K562 (cell line): ENCODE data around the gene ANAPC5. TPM values are rescaled to one million over a fixed set of nuclear protein-coding genes. Genes with fewer than 3 reads are reported as not detected.

ENCODE experiments used
- ATAC-seq: fragments of 200-7000 bp; cut with Tn5 transposase; 3 replicates; pipeline ENCODE4 v1.9.1; 2020; ENCODE audit warnings: moderate library complexity
- BruUV-seq: library from RNA; stranded (reverse); fragments of 400-500 nt; replicated peaks from 2 replicates; lab custom pipeline; 2021; lab: Mats Ljungman, UMichigan
- CTCF ChIA-PET: fragments of 300-600 bp; formaldehyde crosslinking; extraction: SDS; loops from one replicate; lab custom pipeline; 2021; ENCODE audit warnings: low intra/inter-chr PET ratio; lab: Yijun Ruan, JAX
- POLR2A ChIA-PET: fragments of 300-600, 350-650 bp; sonication (Branson Sonifier 250); formaldehyde crosslinking; extraction: SDS; loops from one replicate; lab custom pipeline; 2021; ENCODE audit warnings: antibody characterized with exemption, inconsistent platforms; lab: Yijun Ruan, JAX
- DNase-seq, 4 experiments: peaks; one replicate each; pipeline versions ENCODE4 v3.0.0 to v3.0.0-alpha.2; 2011 to 2018; ENCODE audit warnings: low spot score in 3 of 4, mixed read lengths in 3 of 4; ENCODE audit errors: extremely low read depth in 1 of 4
- FAIRE-seq: peaks from 2 replicates; lab custom pipeline; 2011; peaks lifted over from hg19 to GRCh38; lab: Jason Lieb, UNC
- H2AFZ ChIP-seq: 2 replicates; pipeline ENCODE4 v1.6.0; 2011; ENCODE audit warnings: low read depth, low read length, control low read depth, inconsistent platforms
- H3K27ac ChIP-seq: fragments of 200-600 bp; 3 replicates; pipeline ENCODE4 v1.8.0; 2011; ENCODE audit warnings: low read depth, mild to moderate bottlenecking, control low read depth, inconsistent platforms, low read length, moderate library complexity, mixed read lengths; ENCODE audit errors: extremely low read depth
- H3K27me3 ChIP-seq, 2 experiments: fragments of 300-600 bp in 1 of 2; 2 replicates in 1 of 2; 3 replicates in 1 of 2; pipeline versions ENCODE4 v1.6.0 to v1.8.0; 2011; ENCODE audit warnings: inconsistent platforms in 2 of 2, low read length in 2 of 2, mild to moderate bottlenecking in 1 of 2, mixed read lengths in 1 of 2, moderate library complexity in 1 of 2; ENCODE audit not compliant: control insufficient read depth in 2 of 2, insufficient read depth in 2 of 2
- H3K36me3 ChIP-seq: fragments of 300-600 bp; 3 replicates; pipeline ENCODE4 v1.8.0; 2011; ENCODE audit warnings: mild to moderate bottlenecking, low read length, inconsistent platforms; ENCODE audit not compliant: control insufficient read depth, insufficient read depth
- H3K4me1 ChIP-seq, 2 experiments: fragments of 200-600 bp in 1 of 2; replicated peaks in 1 of 2; 2 replicates in 1 of 2; 3 replicates in 1 of 2; pipeline versions ENCODE4 v1.5.1 to v1.8.0; 2011; ENCODE audit warnings: inconsistent platforms in 2 of 2, low read length in 2 of 2, mild to moderate bottlenecking in 1 of 2, mixed read lengths in 1 of 2, moderate library complexity in 1 of 2; ENCODE audit not compliant: control insufficient read depth in 2 of 2, insufficient read depth in 2 of 2
- H3K4me2 ChIP-seq: 2 replicates; pipeline ENCODE4 v1.6.1; 2011; ENCODE audit warnings: low read length, control low read depth, inconsistent platforms, mixed read lengths; ENCODE audit not compliant: insufficient read depth
- H3K4me3 ChIP-seq: fragments of 200-600 bp; sonication (generic), shearing (Covaris generic); 2 replicates; pipeline ENCODE4 v1.5.1; 2016; ENCODE audit warnings: control low read depth, inconsistent platforms
- H3K79me2 ChIP-seq: fragments of 200-600 bp; 3 replicates; pipeline ENCODE4 v1.8.0; 2011; ENCODE audit warnings: low read length, inconsistent platforms; ENCODE audit not compliant: control insufficient read depth, insufficient read depth
- H3K9ac ChIP-seq, 2 experiments: 2 replicates each; pipeline versions ENCODE4 v1.6.0 to v1.6.1; 2011; ENCODE audit warnings: low read depth in 2 of 2, low read length in 2 of 2, control low read depth in 1 of 2, inconsistent platforms in 1 of 2, mild to moderate bottlenecking in 1 of 2, mixed read lengths in 1 of 2; ENCODE audit not compliant: insufficient read depth in 1 of 2
- H3K9me1 ChIP-seq: one replicate; pipeline ENCODE4 v1.6.0; 2011; ENCODE audit warnings: inconsistent platforms, mild to moderate bottlenecking, low read length, moderate library complexity; ENCODE audit not compliant: control insufficient read depth, insufficient read depth
- H3K9me3 ChIP-seq: replicated peaks from 2 replicates; pipeline ENCODE4 v1.5.1; 2011; ENCODE audit warnings: low read depth, low read length, inconsistent platforms; ENCODE audit not compliant: control insufficient read depth, insufficient read depth
- H4K20me1 ChIP-seq: replicated peaks from 2 replicates; pipeline ENCODE4 v1.6.1; 2011; ENCODE audit warnings: low read length, inconsistent platforms, mixed read lengths; ENCODE audit not compliant: control insufficient read depth, insufficient read depth
- ARID2 ChIP-seq: fragments of 450-650 bp; IDR thresholded peaks from 2 replicates; pipeline ENCODE4 v1.6.1; 2017; ENCODE audit warnings: antibody characterized with exemption, mild to moderate bottlenecking
- CHD4 ChIP-seq: fragments of 200-600 bp; sonication (generic); IDR thresholded peaks from 3 replicates; pipeline ENCODE4 v1.6.1; 2012; ENCODE audit warnings: low read depth, mild to moderate bottlenecking, mixed read lengths, low read length, inconsistent platforms; ENCODE audit not compliant: insufficient read depth, insufficient replicate concordance, poor library complexity, severe bottlenecking
- CREBBP ChIP-seq: IDR thresholded peaks from one replicate; pipeline ENCODE4 v1.6.1; 2012; ENCODE audit warnings: low read depth, mild to moderate bottlenecking, control low read depth, inconsistent platforms, low read length
- EWSR1 ChIP-seq: fragments of 450-650 bp; IDR thresholded peaks from 2 replicates; pipeline ENCODE4 v1.6.1; 2018; ENCODE audit warnings: borderline replicate concordance, mild to moderate bottlenecking, low read depth, moderate library complexity; ENCODE audit not compliant: partially characterized antibody
- HSF4 ChIP-seq: fragments of 250-450 bp; sonication (Bioruptor Pico); IDR thresholded peaks from 2 replicates; pipeline ENCODE4 v2.1.2; 2022; ENCODE audit warnings: mild to moderate bottlenecking, moderate library complexity, borderline replicate concordance
- KLF6 ChIP-seq: fragments of 250-450 bp; sonication (Bioruptor Pico); IDR thresholded peaks from 2 replicates; pipeline ENCODE4 v1.4.0; 2020; ENCODE audit warnings: mild to moderate bottlenecking, moderate library complexity, borderline replicate concordance
- L3MBTL2 ChIP-seq: fragments of 450-650 bp; IDR thresholded peaks from 2 replicates; pipeline ENCODE4 v1.6.1; 2016; ENCODE audit warnings: mild to moderate bottlenecking, moderate library complexity
- MEF2A ChIP-seq: IDR thresholded peaks from 2 replicates; pipeline ENCODE4 v1.6.1; 2011; ENCODE audit warnings: low read depth, mild to moderate bottlenecking, low read length, moderate library complexity; ENCODE audit not compliant: control insufficient read depth
- NEUROD1 ChIP-seq: fragments of 150-350 bp; IDR thresholded peaks from 2 replicates; pipeline ENCODE4 v1.6.1; 2014; ENCODE audit warnings: borderline replicate concordance, low read length, low read depth; ENCODE audit not compliant: partially characterized antibody
- NFE2L1 ChIP-seq: fragments of 450-650 bp; IDR thresholded peaks from 2 replicates; pipeline ENCODE4 v1.6.1; 2016; ENCODE audit warnings: missing genetic modification characterization, low read depth, mild to moderate bottlenecking, missing compliant biosample characterization, moderate library complexity, borderline replicate concordance
- SMAD1 ChIP-seq: fragments of 150-350 bp; IDR thresholded peaks from 2 replicates; pipeline ENCODE4 v1.6.1; 2014; ENCODE audit warnings: low read length, low read depth; ENCODE audit not compliant: partially characterized antibody
- SNAPC5 ChIP-seq: fragments of 250-450 bp; sonication (Bioruptor Pico); IDR thresholded peaks from 2 replicates; pipeline ENCODE4 v1.8.0; 2021; ENCODE audit warnings: moderate library complexity, mild to moderate bottlenecking, inconsistent platforms
- SP2 ChIP-seq: IDR thresholded peaks from 2 replicates; pipeline ENCODE4 v1.6.1; 2011; ENCODE audit warnings: mild to moderate bottlenecking, low read depth, low read length, moderate library complexity; ENCODE audit not compliant: poor library complexity, severe bottlenecking; ENCODE audit errors: extremely low read depth
- TAF9B ChIP-seq: fragments of 450-650 bp; IDR thresholded peaks from 2 replicates; pipeline ENCODE4 v1.6.1; 2018; ENCODE audit warnings: mild to moderate bottlenecking; ENCODE audit not compliant: partially characterized antibody
- TEAD4 ChIP-seq, 2 experiments: sonication (generic) in 1 of 2; formaldehyde crosslinking in 1 of 2; IDR thresholded peaks; 2 replicates each; pipeline versions ENCODE4 v1.6.1 to v1.8.0; 2012 to 2022; ENCODE audit warnings: borderline replicate concordance in 1 of 2, inconsistent platforms in 1 of 2, low read length in 1 of 2, mild to moderate bottlenecking in 1 of 2, missing genetic modification reagents in 1 of 2
- YBX1 ChIP-seq: fragments of 450-650 bp; IDR thresholded peaks from 2 replicates; pipeline ENCODE4 v1.7.1; 2016; ENCODE audit warnings: mild to moderate bottlenecking
- ZBTB1 ChIP-seq: sonication (generic); formaldehyde crosslinking; IDR thresholded peaks from 2 replicates; pipeline ENCODE4 v1.8.1; 2023; ENCODE audit warnings: missing genetic modification reagents, low read depth, mild to moderate bottlenecking, borderline replicate concordance
- ZEB2 ChIP-seq: fragments of 450-650 bp; IDR thresholded peaks from 2 replicates; pipeline ENCODE4 v1.6.1; 2016
- ZNF239 ChIP-seq: fragments of 250-450 bp; sonication (Bioruptor Pico); IDR thresholded peaks from 2 replicates; pipeline ENCODE4 v1.4.0; 2020; ENCODE audit warnings: mild to moderate bottlenecking
- ZNF395 ChIP-seq: fragments of 200-800 bp; sonication (Bioruptor generic); IDR thresholded peaks from 2 replicates; pipeline ENCODE4 v1.6.1; 2017; ENCODE audit warnings: missing genetic modification characterization, missing compliant biosample characterization
- WGBS: fragments of 100-300 bp; shearing (Covaris generic); methylation state at CpG from one replicate; pipeline ENCODE4 v1.1.6; 2016; ENCODE audit warnings: low coverage, mixed read lengths; ENCODE audit not compliant: insufficient coverage; ENCODE audit errors: missing lambda C conversion rate; 5-methylcytosine and 5-hydroxymethylcytosine counted together
- in situ Hi-C: fragments of 300-500 bp; cut with MboI; formaldehyde crosslinking; loops from 4 replicates; pipeline ENCODE4 v1.15.0; 2018; ENCODE audit warnings: inconsistent platforms, mixed read lengths
- intact Hi-C: fragments of 100-400 bp; cut with micrococcal nuclease; formaldehyde crosslinking; loops from 2 replicates; pipeline ENCODE4 v1.14.2; 2022
- polyA plus RNA-seq, 8 experiments: library from polyadenylated mRNA; depleted of rRNA in 4 of 8; stranded (reverse) in 5 of 8; unstranded in 3 of 8; fragments of >200 nt; fragmentation: Nextera tagmentation in 2 of 8; fragmentation: Illumina TruSeq in 1 of 8; extraction: Ambion mirVana in 2 of 8; extraction: Trizol in 1 of 8; gene quantifications; 2 replicates each; pipeline versions ENCODE4 v1.2.1 to v1.2.3, GENCODE V29; 2011 to 2014; ENCODE audit warnings: inconsistent platforms in 1 of 8, missing spikeins in 1 of 8
- total RNA-seq, 7 experiments: library from RNA; depleted of rRNA in 6 of 7; stranded (reverse); fragments of >200 nt in 6 of 7; fragmentation: Illumina TruSeq in 2 of 7; extraction: Trizol in 2 of 7; gene quantifications; 2 replicates each; pipeline versions ENCODE4 v1.2.1 to v1.2.3, GENCODE V29; 2011 to 2021; ENCODE audit warnings: low replicate concordance in 1 of 7

ANAPC5 gene
- total and polyA plus RNA-seq, 9 of the 15 experiments (the other 6 are each of a cell fraction or from before 2014, with no cell fraction given), result 136 to 315 (median 197) TPM

- H4K20me1 ChIP-seq, result no peaks in the 10 kb centered on the region; the same call in 1 of the 2 replicates
- DNase-seq, result peak; percentile 90 to 96 (median 96)
- H3K9ac ChIP-seq, result peak within 1 kb of the TSS; percentile 75 to 99
- H3K79me2 ChIP-seq, result peaks cover 38% of the 10 kb centered on the region
- H3K27me3 ChIP-seq, result no peaks in the 10 kb centered on the region
- peak within 1 kb of the TSS; percentile 86 for H3K4me2 ChIP-seq
- ATAC-seq, result peak; percentile 89
- ChIA-PET POLR2A (interaction anchor here (0.5 to 1.9 kb wide), 9 partner anchors 8 to 831 kb away, joined by 3 to 7 read pairs (median 3); partner anchors contain the start of gene RNF34), CTCF (no interaction called here)
- H3K9me3 ChIP-seq, result no peaks in the 10 kb centered on the region
- in situ Hi-C loops (no loop called here), intact Hi-C loops (no loop called here)
- peak within 1 kb of the TSS; percentile 87 for H3K27ac ChIP-seq
- H3K4me1 ChIP-seq, result peaks cover 12 to 22% of the 10 kb centered on the region in 2 experiments; a peak in 4 of 5 replicates
- H3K36me3 ChIP-seq, result peaks cover 17% of the 10 kb centered on the region; the same call in 1 of the 3 replicates
- peak within 1 kb of the TSS; percentile 96 for H2AFZ ChIP-seq
- FAIRE-seq, result no peak
- TSS peak; percentile 98 for BruUV-seq
- H3K4me3 ChIP-seq, result peak within 1 kb of the TSS; percentile 88
- WGBS, result 0% methylated on average over 23 of the region's 104 CpGs
- no peaks in the 10 kb centered on the region for H3K9me1 ChIP-seq
- no peak for TF ChIP-seq CHD4
- no peak for TF ChIP-seq EWSR1
- TF ChIP-seq ZEB2, result peak; percentile 71; the same call in 1 of the 2 replicates
- no peak for TF ChIP-seq YBX1
- TF ChIP-seq TEAD4 (IDR thresholded peaks at IDR 0.05; ENCODE audit: low read length), result no peak
- TF ChIP-seq TEAD4 (CRISPR knock-in tag; IDR thresholded peaks at IDR 0.05; ENCODE audit: borderline replicate concordance), result no peak
- TF ChIP-seq SMAD1, result no peak
- TF ChIP-seq SP2, result no peak
- no peak for TF ChIP-seq KLF6 (CRISPR knock-in tag)
- TF ChIP-seq ZNF239, result no peak
- TF ChIP-seq NFE2L1 (tag), result no peak
- peak; percentile 94 for TF ChIP-seq ZNF395 (CRISPR knock-in tag)
- TF ChIP-seq NEUROD1, result peak; percentile 31
- TF ChIP-seq ZBTB1, result no peak
- no peak for TF ChIP-seq CREBBP
- TF ChIP-seq ARID2, result no peak
- no peak for TF ChIP-seq SNAPC5 (CRISPR knock-in tag)
- TF ChIP-seq MEF2A, result no peak
- TF ChIP-seq HSF4 (CRISPR knock-in tag), result no peak
- no peak for TF ChIP-seq TAF9B
- TF ChIP-seq L3MBTL2, result peak; percentile 2
Observed at GRCh38 chr12:121296618-121297434, 55.4 kb downstream of the ANAPC5 start, which contains the start of gene CAMKK2. Gene CAMKK2, minus strand, starts transcription at chr12:121296709. Its CDS starts 22,183 bp downstream, at chr12:121274526.
